NCI-H2029 (cell line): ENCODE results near the gene FAM25A.

Source experiments
- DNase-seq: peaks from one replicate; lab custom pipeline; 2025; lab: John Stamatoyannopoulos, UW

Gene FAM25A

GRCh38 chr10:87064651-87065050, 44.6 kb downstream of the FAM25A start:
- no peak for DNase-seq

GRCh38 chr10:87066178-87066577, 46.1 kb downstream of the FAM25A start:
- no peak for DNase-seq

- no peak for DNase-seq
These were observed 46.8 kb downstream of the FAM25A start for GRCh38 chr10:87066865-87067264.

GRCh38 chr10:87068281-87068680, 48.2 kb downstream of the FAM25A start:
- DNase-seq = no peak

- DNase-seq = no peak
These were observed 52.4 kb downstream of the FAM25A start for GRCh38 chr10:87072449-87072848.
